NB4 (cell line): ENCODE data around the gene RDH8.

ENCODE experiments used
- MAX ChIP-seq: IDR thresholded peaks from 2 replicates; pipeline ENCODE4 v1.6.1; 2011; ENCODE audit warnings: low read depth, low read length
- MYC ChIP-seq: IDR thresholded peaks from 2 replicates; pipeline ENCODE4 v1.6.1; 2011; ENCODE audit warnings: low read depth, low read length
- POLR2A ChIP-seq: IDR thresholded peaks from 2 replicates; pipeline ENCODE4 v1.6.1; 2011; ENCODE audit warnings: mild to moderate bottlenecking; ENCODE audit not compliant: insufficient read length; ENCODE audit errors: extremely low read depth
- TF ChIP-seq, protein P1 (sequence below): IDR thresholded peaks from one replicate; pipeline ENCODE4 v1.5.1; 2012; ENCODE audit warnings: low read depth, low read length

- TF ChIP-seq, protein P1, sequence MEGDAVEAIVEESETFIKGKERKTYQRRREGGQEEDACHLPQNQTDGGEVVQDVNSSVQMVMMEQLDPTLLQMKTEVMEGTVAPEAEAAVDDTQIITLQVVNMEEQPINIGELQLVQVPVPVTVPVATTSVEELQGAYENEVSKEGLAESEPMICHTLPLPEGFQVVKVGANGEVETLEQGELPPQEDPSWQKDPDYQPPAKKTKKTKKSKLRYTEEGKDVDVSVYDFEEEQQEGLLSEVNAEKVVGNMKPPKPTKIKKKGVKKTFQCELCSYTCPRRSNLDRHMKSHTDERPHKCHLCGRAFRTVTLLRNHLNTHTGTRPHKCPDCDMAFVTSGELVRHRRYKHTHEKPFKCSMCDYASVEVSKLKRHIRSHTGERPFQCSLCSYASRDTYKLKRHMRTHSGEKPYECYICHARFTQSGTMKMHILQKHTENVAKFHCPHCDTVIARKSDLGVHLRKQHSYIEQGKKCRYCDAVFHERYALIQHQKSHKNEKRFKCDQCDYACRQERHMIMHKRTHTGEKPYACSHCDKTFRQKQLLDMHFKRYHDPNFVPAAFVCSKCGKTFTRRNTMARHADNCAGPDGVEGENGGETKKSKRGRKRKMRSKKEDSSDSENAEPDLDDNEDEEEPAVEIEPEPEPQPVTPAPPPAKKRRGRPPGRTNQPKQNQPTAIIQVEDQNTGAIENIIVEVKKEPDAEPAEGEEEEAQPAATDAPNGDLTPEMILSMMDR = no peak
- no peak for TF ChIP-seq POLR2A
- no peak for TF ChIP-seq MYC
- TF ChIP-seq MAX = no peak
Observed at GRCh38 chr19:10045371-10045770, 32.1 kb downstream of the RDH8 start.
